Measurements from ENCODE around the gene FRMD4A. TPM values are rescaled to one million over a fixed set of nuclear protein-coding genes. Genes with fewer than 3 reads are reported as not detected.

The FRMD4A gene
- total RNA-seq, 2 donors from 2014 or later: 22.3 to 22.4 TPM

DNA sequence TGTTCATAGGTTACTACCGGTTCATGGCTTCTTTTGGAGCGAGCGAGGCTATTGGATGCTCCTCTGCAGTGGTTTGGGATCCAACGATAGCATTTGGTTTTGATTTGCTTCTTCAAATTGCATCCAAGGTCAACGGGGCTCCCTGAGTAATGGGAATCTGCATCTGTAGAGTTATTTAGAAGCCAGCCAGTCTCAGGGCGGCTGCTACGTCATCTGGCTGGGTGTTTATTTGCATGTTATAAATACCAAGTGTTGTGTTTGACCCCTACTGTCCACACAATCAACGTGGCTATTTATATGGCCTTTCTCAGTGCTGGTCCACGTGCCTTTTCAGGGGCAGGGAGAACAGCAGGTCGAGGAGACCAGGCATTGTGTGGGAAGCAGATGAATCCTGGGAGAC is 606.2 kb downstream of the FRMD4A start:
- Histone ChIP-seq H3K4me3 (ENCODE audit: low read length) (no peak overlapping the region), H3K4me1 (ENCODE audit: control insufficient read depth, insufficient read depth, low read length) (no peaks in the 10 kb centered on the region), H3K36me3 (ENCODE audit: control insufficient read depth, insufficient read depth, low read length) (no peaks in the 10 kb centered on the region), H3K9ac (ENCODE audit: extremely low read depth, low read length, poor library complexity, severe bottlenecking) (no peak overlapping the region), H3K27ac (ENCODE audit: low read depth, low read length) (no peak overlapping the region), H3K9me3 (ENCODE audit: control insufficient read depth, low read length) (no peaks in the 10 kb centered on the region), H3K27me3 (ENCODE audit: control insufficient read depth, insufficient read depth, low read length, poor library complexity, severe bottlenecking) (no peaks in the 10 kb centered on the region)
- Mint-ChIP-seq H3K27me3 (ENCODE audit: insufficient read depth) (no peaks in the 10 kb centered on the region), H3K4me1 (peaks cover 9% of the 10 kb centered on the region), H3K36me3 (ENCODE audit: low read depth) (no peaks in the 10 kb centered on the region), H3K9me3 (no peaks in the 10 kb centered on the region), H3K4me3 (no peak overlapping the region), H3K27ac (no peak overlapping the region)
- 88 to 90% methylated on average over 9 to 10 of the region's 10 CpGs for WGBS, 2 experiments (ENCODE audit: insufficient coverage in 1 of 2, insufficient read length in 1 of 2)
- TF ChIP-seq, protein P1, sequence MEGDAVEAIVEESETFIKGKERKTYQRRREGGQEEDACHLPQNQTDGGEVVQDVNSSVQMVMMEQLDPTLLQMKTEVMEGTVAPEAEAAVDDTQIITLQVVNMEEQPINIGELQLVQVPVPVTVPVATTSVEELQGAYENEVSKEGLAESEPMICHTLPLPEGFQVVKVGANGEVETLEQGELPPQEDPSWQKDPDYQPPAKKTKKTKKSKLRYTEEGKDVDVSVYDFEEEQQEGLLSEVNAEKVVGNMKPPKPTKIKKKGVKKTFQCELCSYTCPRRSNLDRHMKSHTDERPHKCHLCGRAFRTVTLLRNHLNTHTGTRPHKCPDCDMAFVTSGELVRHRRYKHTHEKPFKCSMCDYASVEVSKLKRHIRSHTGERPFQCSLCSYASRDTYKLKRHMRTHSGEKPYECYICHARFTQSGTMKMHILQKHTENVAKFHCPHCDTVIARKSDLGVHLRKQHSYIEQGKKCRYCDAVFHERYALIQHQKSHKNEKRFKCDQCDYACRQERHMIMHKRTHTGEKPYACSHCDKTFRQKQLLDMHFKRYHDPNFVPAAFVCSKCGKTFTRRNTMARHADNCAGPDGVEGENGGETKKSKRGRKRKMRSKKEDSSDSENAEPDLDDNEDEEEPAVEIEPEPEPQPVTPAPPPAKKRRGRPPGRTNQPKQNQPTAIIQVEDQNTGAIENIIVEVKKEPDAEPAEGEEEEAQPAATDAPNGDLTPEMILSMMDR (conservative IDR thresholded peaks at IDR 0.05): no peak
- no peak for DNase-seq

DNA sequence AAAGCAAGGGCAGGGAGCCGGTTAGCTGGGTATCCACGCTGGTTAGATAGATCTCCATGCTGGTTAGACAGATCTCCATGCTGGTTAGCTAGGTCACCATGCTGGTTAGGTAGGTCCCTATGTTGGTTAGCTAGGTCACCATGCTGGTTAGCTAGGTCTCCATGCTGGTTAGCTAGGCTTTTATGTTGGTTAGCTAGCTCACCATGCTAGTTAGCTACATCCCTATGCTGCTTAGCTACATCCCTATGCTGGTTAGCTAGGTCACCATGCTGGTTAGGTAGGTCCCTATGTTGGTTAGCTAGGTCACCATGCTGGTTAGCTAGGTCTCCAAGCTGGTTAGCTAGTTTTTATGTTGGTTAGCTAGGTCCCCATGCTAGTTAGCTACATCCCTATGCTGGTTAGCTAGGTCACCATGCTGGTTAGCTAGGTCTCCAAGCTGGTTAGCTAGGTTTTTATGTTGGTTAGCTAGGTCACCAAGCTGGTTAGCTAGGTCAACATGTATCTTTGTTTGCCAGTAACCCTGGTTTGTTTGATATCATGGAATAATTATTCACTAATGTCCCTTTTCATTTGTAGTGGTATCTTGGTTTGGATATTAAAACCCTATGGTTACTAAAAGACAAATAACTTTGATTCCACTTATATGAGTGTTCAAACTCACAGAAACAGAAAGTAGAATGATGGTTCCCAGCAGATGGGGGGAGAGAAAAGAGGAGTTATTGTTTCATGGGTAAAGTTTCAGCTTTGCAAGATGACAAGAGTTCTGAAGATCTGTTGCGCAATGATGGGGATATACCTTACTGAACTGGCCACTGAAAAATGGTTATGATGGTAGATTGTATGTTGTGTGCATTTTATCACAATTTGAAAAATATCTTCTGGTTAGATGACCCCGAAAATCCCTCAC is 607.7 kb downstream of the FRMD4A start:
- no peaks in the 10 kb centered on the region for H3K9me3 Mint-ChIP-seq
- H3K4me1 Mint-ChIP-seq: peaks cover 10% of the 10 kb centered on the region
- Histone ChIP-seq H3K4me1 (ENCODE audit: control insufficient read depth, insufficient read depth, low read length) (no peaks in the 10 kb centered on the region), H3K9me3 (ENCODE audit: control insufficient read depth, low read length) (no peaks in the 10 kb centered on the region), H3K4me3 (ENCODE audit: low read length) (no peak overlapping the region), H3K27ac (ENCODE audit: low read depth, low read length) (no peak overlapping the region), H3K36me3 (ENCODE audit: control insufficient read depth, insufficient read depth, low read length) (no peaks in the 10 kb centered on the region), H3K27me3 (ENCODE audit: control insufficient read depth, insufficient read depth, low read length, poor library complexity, severe bottlenecking) (no peaks in the 10 kb centered on the region), H3K9ac (ENCODE audit: extremely low read depth, low read length, poor library complexity, severe bottlenecking) (no peak overlapping the region)
- no peak overlapping the region for H3K4me3 Mint-ChIP-seq
- no peaks in the 10 kb centered on the region for H3K36me3 Mint-ChIP-seq (ENCODE audit: low read depth)
- TF ChIP-seq, protein P1 (conservative IDR thresholded peaks at IDR 0.05): no peak
- no peak overlapping the region for H3K27ac Mint-ChIP-seq
- WGBS, 2 experiments (ENCODE audit: insufficient coverage in 1 of 2, insufficient read length in 1 of 2): 94 to 100% methylated on average over 2 to 4 of the region's 4 CpGs
- H3K27me3 Mint-ChIP-seq (ENCODE audit: insufficient read depth): no peaks in the 10 kb centered on the region
- no peak for DNase-seq

DNA sequence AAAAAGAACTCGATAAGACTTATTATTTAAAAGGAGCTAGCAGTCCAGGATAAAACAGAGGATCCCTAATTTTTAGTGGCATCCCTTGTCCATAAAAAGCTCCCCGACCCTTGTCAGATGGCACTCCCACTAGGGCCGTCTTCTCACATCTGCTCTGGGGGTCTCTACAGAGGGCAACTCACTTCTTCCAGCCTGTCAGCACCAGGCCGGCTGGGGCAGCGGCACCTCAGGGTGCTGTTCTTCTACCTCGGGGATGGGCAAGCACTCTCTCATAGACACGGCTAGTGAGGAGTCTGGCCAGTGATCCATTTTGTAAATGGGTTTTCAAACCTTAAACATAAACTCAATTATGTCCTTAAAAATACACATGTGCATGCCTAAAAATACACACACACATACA is 609.2 kb downstream of the FRMD4A start:
- 89 to 100% methylated on average over 5 to 7 of the region's 7 CpGs for WGBS, 2 experiments (ENCODE audit: insufficient coverage in 1 of 2, insufficient read length in 1 of 2)
- Mint-ChIP-seq H3K4me3 (no peak overlapping the region), H3K27ac (no peak overlapping the region), H3K36me3 (ENCODE audit: low read depth) (no peaks in the 10 kb centered on the region), H3K9me3 (no peaks in the 10 kb centered on the region), H3K4me1 (peaks cover 14% of the 10 kb centered on the region), H3K27me3 (ENCODE audit: insufficient read depth) (no peaks in the 10 kb centered on the region)
- no peaks in the 10 kb centered on the region for H3K36me3 ChIP-seq (ENCODE audit: control insufficient read depth, insufficient read depth, low read length)
- no peaks in the 10 kb centered on the region for H3K9me3 ChIP-seq (ENCODE audit: control insufficient read depth, low read length)
- H3K9ac ChIP-seq (ENCODE audit: extremely low read depth, low read length, poor library complexity, severe bottlenecking): no peak overlapping the region
- DNase-seq: no peak
- no peaks in the 10 kb centered on the region for H3K27me3 ChIP-seq (ENCODE audit: control insufficient read depth, insufficient read depth, low read length, poor library complexity, severe bottlenecking)
- no peak overlapping the region for H3K4me3 ChIP-seq (ENCODE audit: low read length)
- no peak overlapping the region for H3K27ac ChIP-seq (ENCODE audit: low read depth, low read length)
- TF ChIP-seq, protein P1 (conservative IDR thresholded peaks at IDR 0.05): no peak
- no peaks in the 10 kb centered on the region for H3K4me1 ChIP-seq (ENCODE audit: control insufficient read depth, insufficient read depth, low read length)

Measured in endodermal cell (in vitro differentiated cells).